ENCODE measurements around the gene LRRIQ3.
A peak's percentile ranks its signal among the peaks of the same experiment; 100 is the strongest.

DNA sequence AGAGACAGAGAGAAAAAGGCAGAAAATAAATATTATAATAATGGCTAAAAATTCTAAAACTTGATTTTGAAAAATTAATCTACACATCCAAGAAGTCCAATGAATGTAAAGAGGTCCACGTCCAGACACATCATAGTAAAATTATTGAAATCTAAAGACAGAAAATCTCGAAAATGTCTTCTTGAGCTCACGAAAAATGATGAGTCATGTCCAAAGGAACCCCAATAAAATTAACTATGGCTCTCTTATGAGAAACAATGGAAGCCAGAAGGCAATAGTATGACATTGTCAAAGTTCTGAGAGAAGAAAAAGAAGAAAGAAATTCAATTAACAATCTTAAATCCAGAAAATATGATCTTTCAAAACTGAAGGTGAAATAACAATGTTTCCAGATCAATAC lies 84.6 kb downstream of the LRRIQ3 start:
- TF ChIP-seq RFX5 (IDR thresholded peaks at IDR 0.05; ENCODE audit: low read depth, low read length) (no peak), RAD21 (IDR thresholded peaks at IDR 0.05; ENCODE audit: low read length) (no peak), POLR2A (IDR thresholded peaks at IDR 0.05; ENCODE audit: low read depth, low read length) (no peak), FOS (IDR thresholded peaks at IDR 0.05; ENCODE audit: low read depth, low read length) (no peak), MAFK (IDR thresholded peaks at IDR 0.05; ENCODE audit: low read depth, low read length) (peak; percentile 19; the same call in 1 of the 2 replicates)
- TF ChIP-seq, protein P1, sequence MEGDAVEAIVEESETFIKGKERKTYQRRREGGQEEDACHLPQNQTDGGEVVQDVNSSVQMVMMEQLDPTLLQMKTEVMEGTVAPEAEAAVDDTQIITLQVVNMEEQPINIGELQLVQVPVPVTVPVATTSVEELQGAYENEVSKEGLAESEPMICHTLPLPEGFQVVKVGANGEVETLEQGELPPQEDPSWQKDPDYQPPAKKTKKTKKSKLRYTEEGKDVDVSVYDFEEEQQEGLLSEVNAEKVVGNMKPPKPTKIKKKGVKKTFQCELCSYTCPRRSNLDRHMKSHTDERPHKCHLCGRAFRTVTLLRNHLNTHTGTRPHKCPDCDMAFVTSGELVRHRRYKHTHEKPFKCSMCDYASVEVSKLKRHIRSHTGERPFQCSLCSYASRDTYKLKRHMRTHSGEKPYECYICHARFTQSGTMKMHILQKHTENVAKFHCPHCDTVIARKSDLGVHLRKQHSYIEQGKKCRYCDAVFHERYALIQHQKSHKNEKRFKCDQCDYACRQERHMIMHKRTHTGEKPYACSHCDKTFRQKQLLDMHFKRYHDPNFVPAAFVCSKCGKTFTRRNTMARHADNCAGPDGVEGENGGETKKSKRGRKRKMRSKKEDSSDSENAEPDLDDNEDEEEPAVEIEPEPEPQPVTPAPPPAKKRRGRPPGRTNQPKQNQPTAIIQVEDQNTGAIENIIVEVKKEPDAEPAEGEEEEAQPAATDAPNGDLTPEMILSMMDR (conservative IDR thresholded peaks at IDR 0.05; ENCODE audit: low read depth, low read length), result no peak
- TF ChIP-seq, protein P2, sequence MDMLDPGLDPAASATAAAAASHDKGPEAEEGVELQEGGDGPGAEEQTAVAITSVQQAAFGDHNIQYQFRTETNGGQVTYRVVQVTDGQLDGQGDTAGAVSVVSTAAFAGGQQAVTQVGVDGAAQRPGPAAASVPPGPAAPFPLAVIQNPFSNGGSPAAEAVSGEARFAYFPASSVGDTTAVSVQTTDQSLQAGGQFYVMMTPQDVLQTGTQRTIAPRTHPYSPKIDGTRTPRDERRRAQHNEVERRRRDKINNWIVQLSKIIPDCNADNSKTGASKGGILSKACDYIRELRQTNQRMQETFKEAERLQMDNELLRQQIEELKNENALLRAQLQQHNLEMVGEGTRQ (IDR thresholded peaks at IDR 0.05; ENCODE audit: low read depth, low read length), result no peak
